K562 (cell line): ENCODE measurements around the gene USP46. TPM values are rescaled to one million over a fixed set of nuclear protein-coding genes. Genes with fewer than 3 reads are reported as not detected.

ENCODE experiments used
- ATAC-seq: fragments of 200-7000 bp; cut with Tn5 transposase; 3 replicates; pipeline ENCODE4 v1.9.1; 2020; ENCODE audit warnings: moderate library complexity
- BruUV-seq: library from RNA; stranded (reverse); fragments of 400-500 nt; replicated peaks from 2 replicates; lab custom pipeline; 2021; lab: Mats Ljungman, UMichigan
- CTCF ChIA-PET: fragments of 300-600 bp; formaldehyde crosslinking; extraction: SDS; loops from one replicate; lab custom pipeline; 2021; ENCODE audit warnings: low intra/inter-chr PET ratio; lab: Yijun Ruan, JAX
- POLR2A ChIA-PET: fragments of 300-600, 350-650 bp; sonication (Branson Sonifier 250); formaldehyde crosslinking; extraction: SDS; loops from one replicate; lab custom pipeline; 2021; ENCODE audit warnings: antibody characterized with exemption, inconsistent platforms; lab: Yijun Ruan, JAX
- DNase-seq, 4 experiments: peaks; one replicate each; pipeline versions ENCODE4 v3.0.0 to v3.0.0-alpha.2; 2011 to 2018; ENCODE audit warnings: low spot score in 3 of 4, mixed read lengths in 3 of 4; ENCODE audit errors: extremely low read depth in 1 of 4
- FAIRE-seq: peaks from 2 replicates; lab custom pipeline; 2011; peaks lifted over from hg19 to GRCh38; lab: Jason Lieb, UNC
- H2AFZ ChIP-seq: 2 replicates; pipeline ENCODE4 v1.6.0; 2011; ENCODE audit warnings: low read depth, low read length, control low read depth, inconsistent platforms
- H3K27ac ChIP-seq: fragments of 200-600 bp; 3 replicates; pipeline ENCODE4 v1.8.0; 2011; ENCODE audit warnings: low read depth, mild to moderate bottlenecking, control low read depth, inconsistent platforms, low read length, moderate library complexity, mixed read lengths; ENCODE audit errors: extremely low read depth
- H3K27me3 ChIP-seq, 2 experiments: fragments of 300-600 bp in 1 of 2; 2 replicates in 1 of 2; 3 replicates in 1 of 2; pipeline versions ENCODE4 v1.6.0 to v1.8.0; 2011; ENCODE audit warnings: inconsistent platforms in 2 of 2, low read length in 2 of 2, mild to moderate bottlenecking in 1 of 2, mixed read lengths in 1 of 2, moderate library complexity in 1 of 2; ENCODE audit not compliant: control insufficient read depth in 2 of 2, insufficient read depth in 2 of 2
- H3K36me3 ChIP-seq: fragments of 300-600 bp; 3 replicates; pipeline ENCODE4 v1.8.0; 2011; ENCODE audit warnings: mild to moderate bottlenecking, low read length, inconsistent platforms; ENCODE audit not compliant: control insufficient read depth, insufficient read depth
- H3K4me1 ChIP-seq, 2 experiments: fragments of 200-600 bp in 1 of 2; replicated peaks in 1 of 2; 2 replicates in 1 of 2; 3 replicates in 1 of 2; pipeline versions ENCODE4 v1.5.1 to v1.8.0; 2011; ENCODE audit warnings: inconsistent platforms in 2 of 2, low read length in 2 of 2, mild to moderate bottlenecking in 1 of 2, mixed read lengths in 1 of 2, moderate library complexity in 1 of 2; ENCODE audit not compliant: control insufficient read depth in 2 of 2, insufficient read depth in 2 of 2
- H3K4me2 ChIP-seq: 2 replicates; pipeline ENCODE4 v1.6.1; 2011; ENCODE audit warnings: low read length, control low read depth, inconsistent platforms, mixed read lengths; ENCODE audit not compliant: insufficient read depth
- H3K4me3 ChIP-seq: fragments of 200-600 bp; sonication (generic), shearing (Covaris generic); 2 replicates; pipeline ENCODE4 v1.5.1; 2016; ENCODE audit warnings: control low read depth, inconsistent platforms
- H3K79me2 ChIP-seq: fragments of 200-600 bp; 3 replicates; pipeline ENCODE4 v1.8.0; 2011; ENCODE audit warnings: low read length, inconsistent platforms; ENCODE audit not compliant: control insufficient read depth, insufficient read depth
- H3K9ac ChIP-seq, 2 experiments: 2 replicates each; pipeline versions ENCODE4 v1.6.0 to v1.6.1; 2011; ENCODE audit warnings: low read depth in 2 of 2, low read length in 2 of 2, control low read depth in 1 of 2, inconsistent platforms in 1 of 2, mild to moderate bottlenecking in 1 of 2, mixed read lengths in 1 of 2; ENCODE audit not compliant: insufficient read depth in 1 of 2
- H3K9me1 ChIP-seq: one replicate; pipeline ENCODE4 v1.6.0; 2011; ENCODE audit warnings: inconsistent platforms, mild to moderate bottlenecking, low read length, moderate library complexity; ENCODE audit not compliant: control insufficient read depth, insufficient read depth
- H3K9me3 ChIP-seq: replicated peaks from 2 replicates; pipeline ENCODE4 v1.5.1; 2011; ENCODE audit warnings: low read depth, low read length, inconsistent platforms; ENCODE audit not compliant: control insufficient read depth, insufficient read depth
- H4K20me1 ChIP-seq: replicated peaks from 2 replicates; pipeline ENCODE4 v1.6.1; 2011; ENCODE audit warnings: low read length, inconsistent platforms, mixed read lengths; ENCODE audit not compliant: control insufficient read depth, insufficient read depth
- ATF2 ChIP-seq: sonication (generic); formaldehyde crosslinking; IDR thresholded peaks from 2 replicates; pipeline ENCODE4 v1.8.1; 2022; ENCODE audit warnings: missing genetic modification reagents
- EGR1 ChIP-seq: fragments of 450-650 bp; conservative IDR thresholded peaks from 2 replicates; pipeline ENCODE4 v1.6.1; 2017; ENCODE audit warnings: mild to moderate bottlenecking
- GTF3C2 ChIP-seq: IDR thresholded peaks from 3 replicates; pipeline ENCODE4 v1.6.1; 2011; ENCODE audit warnings: borderline replicate concordance, mild to moderate bottlenecking, moderate library complexity; ENCODE audit not compliant: insufficient read length; ENCODE audit errors: extremely low read depth
- HDAC1 ChIP-seq, 2 experiments: fragments of 450-650 bp; IDR thresholded peaks; 2 replicates each; pipeline ENCODE4 v1.6.1; 2016 to 2017; ENCODE audit warnings: inconsistent platforms in 1 of 2, mild to moderate bottlenecking in 1 of 2, moderate library complexity in 1 of 2
- HES1 ChIP-seq: fragments of 450-650 bp; IDR thresholded peaks from 2 replicates; pipeline ENCODE4 v1.6.1; 2016; ENCODE audit warnings: low read depth, mild to moderate bottlenecking, moderate library complexity
- KDM4B ChIP-seq, 2 experiments: fragments of 450-650 bp in 1 of 2; sonication (generic) in 1 of 2; IDR thresholded peaks; 2 replicates each; pipeline ENCODE4 v1.6.1; 2016 to 2017; ENCODE audit warnings: borderline replicate concordance in 2 of 2, antibody characterized with exemption in 1 of 2, low read depth in 1 of 2, mild to moderate bottlenecking in 1 of 2
- NKRF ChIP-seq: fragments of 450-650 bp; IDR thresholded peaks from 2 replicates; pipeline ENCODE4 v1.6.1; 2016; ENCODE audit warnings: borderline replicate concordance
- RNF2 ChIP-seq: sonication (generic); IDR thresholded peaks from 2 replicates; pipeline ENCODE4 v1.6.1; 2016
- ZBTB43 ChIP-seq: sonication (generic); formaldehyde crosslinking; IDR thresholded peaks from 2 replicates; pipeline ENCODE4 v1.8.0; 2023; ENCODE audit warnings: mild to moderate bottlenecking, missing genetic modification reagents
- ZFX ChIP-seq: sonication (generic); formaldehyde crosslinking; IDR thresholded peaks from 2 replicates; pipeline ENCODE4 v1.8.0; 2022; ENCODE audit warnings: mild to moderate bottlenecking, missing genetic modification reagents, moderate library complexity
- ZNF165 ChIP-seq: fragments of 250-450 bp; sonication (Bioruptor Pico); IDR thresholded peaks from 2 replicates; pipeline ENCODE4 v1.4.0; 2020; ENCODE audit warnings: borderline replicate concordance
- WGBS: fragments of 100-300 bp; shearing (Covaris generic); methylation state at CpG from one replicate; pipeline ENCODE4 v1.1.6; 2016; ENCODE audit warnings: low coverage, mixed read lengths; ENCODE audit not compliant: insufficient coverage; ENCODE audit errors: missing lambda C conversion rate; 5-methylcytosine and 5-hydroxymethylcytosine counted together
- in situ Hi-C: fragments of 300-500 bp; cut with MboI; formaldehyde crosslinking; loops from 4 replicates; pipeline ENCODE4 v1.15.0; 2018; ENCODE audit warnings: inconsistent platforms, mixed read lengths
- intact Hi-C: fragments of 100-400 bp; cut with micrococcal nuclease; formaldehyde crosslinking; loops from 2 replicates; pipeline ENCODE4 v1.14.2; 2022
- polyA plus RNA-seq, 8 experiments: library from polyadenylated mRNA; depleted of rRNA in 4 of 8; stranded (reverse) in 5 of 8; unstranded in 3 of 8; fragments of >200 nt; fragmentation: Nextera tagmentation in 2 of 8; fragmentation: Illumina TruSeq in 1 of 8; extraction: Ambion mirVana in 2 of 8; extraction: Trizol in 1 of 8; gene quantifications; 2 replicates each; pipeline versions ENCODE4 v1.2.1 to v1.2.3, GENCODE V29; 2011 to 2014; ENCODE audit warnings: inconsistent platforms in 1 of 8, missing spikeins in 1 of 8
- total RNA-seq, 7 experiments: library from RNA; depleted of rRNA in 6 of 7; stranded (reverse); fragments of >200 nt in 6 of 7; fragmentation: Illumina TruSeq in 2 of 7; extraction: Trizol in 2 of 7; gene quantifications; 2 replicates each; pipeline versions ENCODE4 v1.2.1 to v1.2.3, GENCODE V29; 2011 to 2021; ENCODE audit warnings: low replicate concordance in 1 of 7

USP46 gene
- total and polyA plus RNA-seq, 9 of the 15 experiments (the other 6 are each of a cell fraction or from before 2014, with no cell fraction given): 3.0 to 11.7 (median 8.4) TPM

- Histone ChIP-seq H3K9me1 (no peaks in the 10 kb centered on the region), H3K27ac (no peak overlapping the region), H3K4me2 (no peak overlapping the region), H3K4me1 (no peaks in the 10 kb centered on the region; a peak in 1 of 5 replicates), H3K9me3 (no peaks in the 10 kb centered on the region), H3K36me3 (no peaks in the 10 kb centered on the region), H3K27me3 (peaks cover 2 to 5% of the 10 kb centered on the region in 2 experiments), H2AFZ (no peak overlapping the region), H3K4me3 (no peak overlapping the region), H3K9ac (no peak overlapping the region), H3K79me2 (no peaks in the 10 kb centered on the region), H4K20me1 (no peaks in the 10 kb centered on the region)
- 0% methylated on average over 3 of the region's 3 CpGs for WGBS
- ATAC-seq (no peak), DNase-seq (no peak), FAIRE-seq (no peak)
- CTCF ChIA-PET: interaction anchor here (0.6 kb wide), 1 partner anchor 13 kb away, joined by 3 read pairs; no protein-coding TSS in a partner anchor
- no peak for TF ChIP-seq HDAC1 (IDR thresholded peaks at IDR 0.05)
- no peak for TF ChIP-seq HES1
- no peak for TF ChIP-seq NKRF
- TF ChIP-seq ATF2: no peak
- TF ChIP-seq GTF3C2: no peak
- TF ChIP-seq KDM4B (IDR thresholded peaks at IDR 0.05; ENCODE audit: borderline replicate concordance in 2 of 2, low read depth in 1 of 2): no peak
- no peak for TF ChIP-seq ZNF165 (CRISPR knock-in tag)
- TF ChIP-seq RNF2: no peak
- no peak for TF ChIP-seq EGR1
- no peak for TF ChIP-seq ZBTB43 (CRISPR knock-in tag)
- no peak for TF ChIP-seq ZFX
- POLR2A ChIA-PET: no interaction called here
- intact Hi-C loops (loop anchor here (5.0 kb wide), 1 partner anchor 71 kb away; the partner anchor contains the start of gene USP46), in situ Hi-C loops (no loop called here)
- BruUV-seq: no TSS peak
Measured at GRCh38 chr4:52586069-52586468, 73.0 kb downstream of the USP46 start.
